ENCODE data around the gene SLC26A1.

DNA sequence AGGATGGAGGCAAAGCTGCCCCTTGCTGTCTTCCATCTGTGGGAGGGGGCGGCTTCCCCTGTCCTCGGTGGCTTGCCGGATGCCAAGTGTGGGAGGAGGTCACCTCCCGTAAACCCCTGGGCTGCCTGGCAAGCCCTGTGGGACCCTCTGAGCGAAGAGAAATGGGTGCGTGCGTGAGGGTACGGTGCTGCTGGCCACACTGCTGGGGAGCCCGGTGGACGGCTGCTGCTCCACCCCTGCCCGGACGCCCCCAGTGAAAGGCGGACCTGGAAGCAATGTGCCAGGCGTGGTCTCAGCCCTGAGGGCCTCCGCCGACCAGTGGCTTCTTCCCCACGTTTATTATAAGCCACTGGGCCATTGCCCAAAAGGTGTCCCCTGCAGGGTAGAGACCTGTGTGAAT is 10.9 kb downstream of the SLC26A1 start:
- TF ChIP-seq, protein P1, sequence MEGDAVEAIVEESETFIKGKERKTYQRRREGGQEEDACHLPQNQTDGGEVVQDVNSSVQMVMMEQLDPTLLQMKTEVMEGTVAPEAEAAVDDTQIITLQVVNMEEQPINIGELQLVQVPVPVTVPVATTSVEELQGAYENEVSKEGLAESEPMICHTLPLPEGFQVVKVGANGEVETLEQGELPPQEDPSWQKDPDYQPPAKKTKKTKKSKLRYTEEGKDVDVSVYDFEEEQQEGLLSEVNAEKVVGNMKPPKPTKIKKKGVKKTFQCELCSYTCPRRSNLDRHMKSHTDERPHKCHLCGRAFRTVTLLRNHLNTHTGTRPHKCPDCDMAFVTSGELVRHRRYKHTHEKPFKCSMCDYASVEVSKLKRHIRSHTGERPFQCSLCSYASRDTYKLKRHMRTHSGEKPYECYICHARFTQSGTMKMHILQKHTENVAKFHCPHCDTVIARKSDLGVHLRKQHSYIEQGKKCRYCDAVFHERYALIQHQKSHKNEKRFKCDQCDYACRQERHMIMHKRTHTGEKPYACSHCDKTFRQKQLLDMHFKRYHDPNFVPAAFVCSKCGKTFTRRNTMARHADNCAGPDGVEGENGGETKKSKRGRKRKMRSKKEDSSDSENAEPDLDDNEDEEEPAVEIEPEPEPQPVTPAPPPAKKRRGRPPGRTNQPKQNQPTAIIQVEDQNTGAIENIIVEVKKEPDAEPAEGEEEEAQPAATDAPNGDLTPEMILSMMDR (IDR thresholded peaks at IDR 0.05): no peak
- TF ChIP-seq POLR2AphosphoS5 (IDR thresholded peaks at IDR 0.05) (no peak), POLR2A (IDR thresholded peaks at IDR 0.05) (no peak), EP300 (IDR thresholded peaks at IDR 0.05) (no peak)

All from gastroesophageal sphincter (tissue), 3 donors.